Measurements from ENCODE around the gene CRABP2. TPM values are rescaled to one million over a fixed set of nuclear protein-coding genes. Genes with fewer than 3 reads are reported as not detected.

Gene CRABP2
- total and polyA plus RNA-seq, 2 donors (not counting 1 experiment from before 2014, with no cell fraction given), result 0.89 to 1.2 TPM

GRCh38 chr1:156692441-156692924, 12.9 kb downstream of the CRABP2 start:
- no peak overlapping the region for H3K27ac Mint-ChIP-seq
- H3K27me3 Mint-ChIP-seq, result peaks cover 55% of the 10 kb centered on the region
- POLR2A ChIA-PET, result no interaction called here
- CTCF ChIA-PET, result interaction anchor here (1.2 to 7.0 kb wide), 6 partner anchors 10 to 199 kb away, joined by 3 to 245 read pairs (median 82); partner anchors contain the start of genes CRABP2, ISG20L2, METTL25B and NES
- H3K4me1 ChIP-seq (ENCODE audit: control insufficient read depth in 2 of 2, insufficient read depth in 2 of 2, low read length in 2 of 2), result peaks cover 11 to 21% of the 10 kb centered on the region in 2 donors
- H3K27me3 ChIP-seq (replicated peaks in 1 of 4; ENCODE audit: control extremely low read depth in 1 of 4, control insufficient read depth in 3 of 4, insufficient read depth in 4 of 4, low read length in 3 of 4), result peaks cover 0 to 70% (median 33%) of the 10 kb centered on the region in 4 experiments
- H3K4me1 Mint-ChIP-seq, result peaks cover 16% of the 10 kb centered on the region
- no peaks in the 10 kb centered on the region for H3K36me3 ChIP-seq (replicated peaks in 1 of 2; ENCODE audit: control extremely low read depth in 1 of 2, control insufficient read depth in 1 of 2, extremely low read depth in 1 of 2, insufficient read depth in 2 of 2, low read length in 1 of 2)
- peaks cover 0 to 3% (median 0%) of the 10 kb centered on the region in 3 donors for H3K9me3 ChIP-seq (ENCODE audit: control extremely low read depth in 1 of 3, control insufficient read depth in 2 of 3, insufficient read depth in 1 of 3, low read length in 2 of 3)
- H3K9me3 Mint-ChIP-seq (ENCODE audit: insufficient read depth), result no peaks in the 10 kb centered on the region
- H2AFZ ChIP-seq (ENCODE audit: insufficient read depth, low read depth, low read length, poor library complexity, severe bottlenecking), result no peak overlapping the region
- DNase-seq (no peak), ATAC-seq (ENCODE audit: low read depth) (no peak)
- H4K20me1 ChIP-seq (ENCODE audit: control insufficient read depth, insufficient read depth, low read length, poor library complexity, severe bottlenecking), result no peaks in the 10 kb centered on the region
- intact Hi-C loops (cut with micrococcal nuclease), result no loop called here
- no peak overlapping the region for H3K27ac ChIP-seq (ENCODE audit: low read length in 2 of 2)
- TF ChIP-seq CTCF (IDR thresholded peaks at IDR 0.05), result no peak
- TF ChIP-seq EZH2 (IDR thresholded peaks at IDR 0.05; ENCODE audit: borderline replicate concordance, insufficient read depth, low read depth, low read length, poor library complexity, severe bottlenecking), result no peak
- 3% methylated on average over 10 of the region's 13 CpGs for WGBS (ENCODE audit: insufficient coverage)
- H3K4me3 Mint-ChIP-seq, result no peak overlapping the region
- no peaks in the 10 kb centered on the region for H3K79me2 ChIP-seq (ENCODE audit: control insufficient read depth, insufficient read depth, low read length)
- no peak overlapping the region for H3K4me2 ChIP-seq (replicated peaks; ENCODE audit: low read depth, low read length, poor library complexity, severe bottlenecking)
- H3K4me3 ChIP-seq (ENCODE audit: control extremely low read depth in 1 of 5, extremely low read depth in 1 of 5, insufficient read depth in 1 of 5, low read depth in 2 of 5, low read length in 4 of 5), result no peak overlapping the region
- no peak overlapping the region for H3K9ac ChIP-seq (ENCODE audit: low read length)

- H3K27me3 Mint-ChIP-seq, result peaks cover 48% of the 10 kb centered on the region
- no peaks in the 10 kb centered on the region for H3K9me3 Mint-ChIP-seq (ENCODE audit: insufficient read depth)
- DNase-seq (no peak), ATAC-seq (ENCODE audit: low read depth) (no peak)
- no peak overlapping the region for H3K27ac Mint-ChIP-seq
- H3K79me2 ChIP-seq (ENCODE audit: control insufficient read depth, insufficient read depth, low read length), result no peaks in the 10 kb centered on the region
- TF ChIP-seq EZH2 (IDR thresholded peaks at IDR 0.05; ENCODE audit: borderline replicate concordance, insufficient read depth, low read depth, low read length, poor library complexity, severe bottlenecking) (no peak), CTCF (IDR thresholded peaks at IDR 0.05) (no peak)
- WGBS (ENCODE audit: insufficient coverage), result 18% methylated on average over 19 of the region's 20 CpGs
- H3K4me1 ChIP-seq (ENCODE audit: control insufficient read depth in 2 of 2, insufficient read depth in 2 of 2, low read length in 2 of 2), result peaks cover 11 to 21% of the 10 kb centered on the region in 2 donors
- peaks cover 0 to 3% (median 0%) of the 10 kb centered on the region in 3 donors for H3K9me3 ChIP-seq (ENCODE audit: control extremely low read depth in 1 of 3, control insufficient read depth in 2 of 3, insufficient read depth in 1 of 3, low read length in 2 of 3)
- no peak overlapping the region for H3K4me3 ChIP-seq (ENCODE audit: control extremely low read depth in 1 of 5, extremely low read depth in 1 of 5, insufficient read depth in 1 of 5, low read depth in 2 of 5, low read length in 4 of 5)
- H4K20me1 ChIP-seq (ENCODE audit: control insufficient read depth, insufficient read depth, low read length, poor library complexity, severe bottlenecking), result no peaks in the 10 kb centered on the region
- H3K9ac ChIP-seq (ENCODE audit: low read length), result no peak overlapping the region
- peaks cover 16% of the 10 kb centered on the region for H3K4me1 Mint-ChIP-seq
- CTCF ChIA-PET, result interaction anchor here (0.6 to 7.0 kb wide), 9 partner anchors 9 to 464 kb away, joined by 3 to 245 read pairs (median 53); partner anchors contain the start of genes CRABP2, ISG20L2, METTL25B and NES
- no peak overlapping the region for H3K27ac ChIP-seq (ENCODE audit: low read length in 2 of 2)
- no peaks in the 10 kb centered on the region for H3K36me3 ChIP-seq (replicated peaks in 1 of 2; ENCODE audit: control extremely low read depth in 1 of 2, control insufficient read depth in 1 of 2, extremely low read depth in 1 of 2, insufficient read depth in 2 of 2, low read length in 1 of 2)
- intact Hi-C loops (cut with micrococcal nuclease), result no loop called here
- POLR2A ChIA-PET, result no interaction called here
- no peak overlapping the region for H2AFZ ChIP-seq (ENCODE audit: insufficient read depth, low read depth, low read length, poor library complexity, severe bottlenecking)
- H3K4me2 ChIP-seq (replicated peaks; ENCODE audit: low read depth, low read length, poor library complexity, severe bottlenecking), result no peak overlapping the region
- H3K4me3 Mint-ChIP-seq, result no peak overlapping the region
- H3K27me3 ChIP-seq (replicated peaks in 1 of 4; ENCODE audit: control extremely low read depth in 1 of 4, control insufficient read depth in 3 of 4, insufficient read depth in 4 of 4, low read length in 3 of 4), result peaks cover 0 to 64% (median 32%) of the 10 kb centered on the region in 4 experiments
Observed at GRCh38 chr1:156691665-156692440, 13.5 kb downstream of the CRABP2 start.
